T-cell (primary cell): ENCODE data around the gene PTTG1. TPM values are rescaled to one million over a fixed set of nuclear protein-coding genes. Genes with fewer than 3 reads are reported as not detected.

Experiments used
- ATAC-seq, 4 experiments: fragments of 200-7000 bp in 3 of 4; fragments of 150-1000 bp in 1 of 4; cut with Tn5 transposase; replicated peaks in 1 of 4; 1 replicate in 3 of 4; 2 replicates in 1 of 4; pipeline ENCODE4 v1.10.0; 2021; ENCODE audit warnings: moderate library complexity in 3 of 4, mild to moderate bottlenecking in 2 of 4, moderate number of reproducible peaks in 1 of 4
- CTCF ChIA-PET, 2 donors: fragments of 300-600 bp; sonication (Branson Sonifier 250); formaldehyde crosslinking; loops; one replicate each; lab custom pipeline; 2022; ENCODE audit warnings: antibody characterized with exemption in 2 of 2; lab: Charles Lee
- POLR2A ChIA-PET, 2 donors: fragments of 300-600 bp; sonication (Branson Sonifier 250); formaldehyde crosslinking; loops; one replicate each; lab custom pipeline; 2022; ENCODE audit warnings: antibody characterized with exemption in 2 of 2; lab: Charles Lee
- DNase-seq, 35 experiments: peaks; one replicate each; pipeline versions ENCODE4 v3.0.0 to v3.0.0-alpha.2; 2013 to 2023
- H3K27ac ChIP-seq: one replicate; pipeline ENCODE4 v1.5.1; 2013; ENCODE audit warnings: low read length
- H3K27me3 ChIP-seq, 2 experiments: replicated peaks in 1 of 2; 1 replicate in 1 of 2; 2 replicates in 1 of 2; pipeline versions ENCODE4 v1.6.1 to v1.7.0; 2013; ENCODE audit warnings: low read length in 1 of 2, mixed read lengths in 1 of 2; ENCODE audit not compliant: control insufficient read depth in 2 of 2, insufficient read depth in 2 of 2; ENCODE audit errors: extremely low read depth in 1 of 2
- H3K36me3 ChIP-seq, 2 donors: 1 replicate in 1 of 2; 2 replicates in 1 of 2; pipeline versions ENCODE4 v1.6.1 to v1.7.0; 2013; ENCODE audit warnings: low read length in 1 of 2; ENCODE audit not compliant: control insufficient read depth in 2 of 2, insufficient read depth in 1 of 2; ENCODE audit errors: extremely low read depth in 1 of 2
- H3K4me1 ChIP-seq, 2 experiments: 1 replicate in 1 of 2; 2 replicates in 1 of 2; pipeline versions ENCODE4 v1.6.1 to v1.7.0; 2013; ENCODE audit warnings: low read length in 2 of 2, mixed read lengths in 1 of 2; ENCODE audit not compliant: insufficient read depth in 2 of 2, control insufficient read depth in 1 of 2; ENCODE audit errors: extremely low read depth in 1 of 2
- H3K4me3 ChIP-seq, 2 donors: 1 replicate in 1 of 2; 2 replicates in 1 of 2; pipeline versions ENCODE4 v1.5.1 to v1.7.0; 2013; ENCODE audit warnings: mild to moderate bottlenecking in 2 of 2, low read length in 1 of 2, moderate library complexity in 1 of 2; ENCODE audit not compliant: control insufficient read depth in 1 of 2; ENCODE audit errors: extremely low read depth in 1 of 2
- H3K9me3 ChIP-seq: 2 replicates; pipeline ENCODE4 v1.7.0; 2013
- H3K27ac Mint-ChIP-seq, 2 donors: one replicate each; pipeline ENCODE4 v1.8.0; 2020 to 2021; ENCODE audit warnings: mild to moderate bottlenecking in 2 of 2, mixed read lengths in 2 of 2
- H3K27me3 Mint-ChIP-seq, 2 donors: one replicate each; pipeline ENCODE4 v1.8.0; 2021 to 2022; ENCODE audit warnings: mixed read lengths in 2 of 2
- H3K36me3 Mint-ChIP-seq: one replicate; pipeline ENCODE4 v1.8.0; 2021; ENCODE audit warnings: mixed read lengths
- H3K4me1 Mint-ChIP-seq, 3 donors: one replicate each; pipeline ENCODE4 v1.8.0; 2020 to 2022; ENCODE audit warnings: mixed read lengths in 3 of 3, mild to moderate bottlenecking in 1 of 3
- H3K4me3 Mint-ChIP-seq, 3 donors: one replicate each; pipeline ENCODE4 v1.8.0; 2020 to 2022; ENCODE audit warnings: mild to moderate bottlenecking in 3 of 3, mixed read lengths in 3 of 3, moderate library complexity in 3 of 3
- H3K9me3 Mint-ChIP-seq, 3 donors: one replicate each; pipeline ENCODE4 v1.8.0; 2020 to 2022; ENCODE audit warnings: mixed read lengths in 3 of 3
- WGBS: methylation state at CpG from one replicate; pipeline ENCODE4 v1.1.5; 2013; ENCODE audit warnings: missing lambda C conversion rate; ENCODE audit not compliant: insufficient coverage; 5-methylcytosine and 5-hydroxymethylcytosine counted together
- total RNA-seq, 35 experiments: library from RNA in 6 of 35; stranded (reverse) in 6 of 35; fragments of 120-200 nt in 1 of 35; gene quantifications; one replicate each; pipeline versions ENCODE4 v1.2.1 to v1.2.4 and lab custom pipeline; 2013 to 2026

The PTTG1 gene
- total RNA-seq, 5 donors from 2014 or later (not counting 1 experiment from before 2014, with no cell fraction given): 6.6 to 16.5 (median 8.8) TPM

DNA sequence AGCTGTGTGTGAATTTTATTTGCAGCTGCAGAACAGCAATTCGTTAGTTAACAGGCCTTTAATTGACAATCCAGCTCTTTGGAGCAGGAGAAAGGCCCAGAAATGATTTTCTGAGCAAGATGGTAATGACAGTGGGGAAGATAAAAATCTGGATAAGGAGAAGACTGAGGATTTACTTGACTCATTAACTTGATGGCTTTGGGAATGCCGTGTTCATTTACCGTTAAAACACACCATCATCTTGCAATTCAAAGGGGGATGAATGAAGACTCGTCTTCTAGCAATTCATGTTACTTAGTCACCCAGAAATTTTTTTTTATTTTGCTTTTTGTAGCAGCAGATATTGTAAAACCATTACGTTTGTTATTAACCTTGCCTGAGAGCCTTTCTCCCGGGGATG lies 52.0 kb downstream of the PTTG1 start:
- peak overlapping the region; percentile 11 for H3K27ac ChIP-seq
- peaks cover 33 to 58% of the 10 kb centered on the region in 2 experiments for H3K4me1 ChIP-seq
- H3K27me3 Mint-ChIP-seq: no peaks in the 10 kb centered on the region
- H3K27ac Mint-ChIP-seq: peak overlapping the region; percentile 53 to 70
- ATAC-seq: no peak
- peaks cover 4% of the 10 kb centered on the region for H3K36me3 Mint-ChIP-seq
- ChIA-PET CTCF (interaction anchor here (0.9 to 2.3 kb wide), 4 partner anchors 11 to 35 kb away, joined by 3 to 12 read pairs (median 4); no protein-coding TSS in a partner anchor), POLR2A (interaction anchor here in 1 of 2 donors (0.6 to 1.2 kb wide), 2 partner anchors 11 to 357 kb away, joined by 3 read pairs; no protein-coding TSS in a partner anchor)
- DNase-seq: no peak
- no peaks in the 10 kb centered on the region for H3K36me3 ChIP-seq
- peaks cover 67 to 85% (median 74%) of the 10 kb centered on the region in 3 donors for H3K4me1 Mint-ChIP-seq
- 80% methylated on average over 1 of the region's 6 CpGs for WGBS
- no peaks in the 10 kb centered on the region for H3K9me3 Mint-ChIP-seq
- no peaks in the 10 kb centered on the region for H3K9me3 ChIP-seq
- peak overlapping the region; percentile 5 to 54 (median 53) for H3K4me3 Mint-ChIP-seq
- no peaks in the 10 kb centered on the region for H3K27me3 ChIP-seq
- no peak overlapping the region for H3K4me3 ChIP-seq

DNA sequence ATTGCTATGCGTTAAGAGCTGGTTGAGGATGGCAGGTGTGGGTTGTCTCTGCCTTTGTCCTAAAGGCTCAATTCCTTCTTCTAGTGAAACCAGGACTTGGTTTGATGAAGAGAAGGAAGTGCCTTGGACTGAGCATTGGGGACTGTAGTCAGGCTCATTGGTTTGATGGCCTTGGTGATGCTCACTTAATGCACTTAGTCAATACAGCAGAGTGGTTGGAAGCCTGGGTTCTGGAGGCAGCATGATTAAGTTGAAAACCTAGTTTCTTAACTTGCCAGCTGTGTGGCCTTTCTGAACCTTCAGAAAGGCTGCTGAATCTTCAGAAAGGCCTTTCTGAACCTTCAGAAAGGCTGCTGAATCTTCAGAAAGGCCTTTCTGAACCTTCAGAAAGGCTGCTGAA lies 52.4 kb downstream of the PTTG1 start:
- Histone ChIP-seq H3K36me3 (no peaks in the 10 kb centered on the region), H3K4me3 (no peak overlapping the region), H3K27me3 (no peaks in the 10 kb centered on the region), H3K4me1 (peaks cover 33 to 59% of the 10 kb centered on the region in 2 experiments), H3K9me3 (no peaks in the 10 kb centered on the region), H3K27ac (peak overlapping the region; percentile 26)
- H3K9me3 Mint-ChIP-seq: no peaks in the 10 kb centered on the region
- ATAC-seq (no peak), DNase-seq (no peak)
- peak overlapping the region; percentile 53 to 70 for H3K27ac Mint-ChIP-seq
- no peaks in the 10 kb centered on the region for H3K27me3 Mint-ChIP-seq
- CTCF ChIA-PET: interaction anchor here (1.3 to 2.3 kb wide), 3 partner anchors 32 to 36 kb away, joined by 3 to 12 read pairs (median 4); no protein-coding TSS in a partner anchor
- POLR2A ChIA-PET: interaction anchor here in 1 of 2 donors (1.2 kb wide), 1 partner anchor 11 kb away, joined by 3 read pairs; no protein-coding TSS in a partner anchor
- H3K4me1 Mint-ChIP-seq: peaks cover 63 to 85% (median 75%) of the 10 kb centered on the region in 3 donors
- no CpG with 5 or more reads among the region's 1 CpG for WGBS
- peaks cover 4% of the 10 kb centered on the region for H3K36me3 Mint-ChIP-seq
- H3K4me3 Mint-ChIP-seq: peak overlapping the region; percentile 5 to 54 (median 40)

DNA sequence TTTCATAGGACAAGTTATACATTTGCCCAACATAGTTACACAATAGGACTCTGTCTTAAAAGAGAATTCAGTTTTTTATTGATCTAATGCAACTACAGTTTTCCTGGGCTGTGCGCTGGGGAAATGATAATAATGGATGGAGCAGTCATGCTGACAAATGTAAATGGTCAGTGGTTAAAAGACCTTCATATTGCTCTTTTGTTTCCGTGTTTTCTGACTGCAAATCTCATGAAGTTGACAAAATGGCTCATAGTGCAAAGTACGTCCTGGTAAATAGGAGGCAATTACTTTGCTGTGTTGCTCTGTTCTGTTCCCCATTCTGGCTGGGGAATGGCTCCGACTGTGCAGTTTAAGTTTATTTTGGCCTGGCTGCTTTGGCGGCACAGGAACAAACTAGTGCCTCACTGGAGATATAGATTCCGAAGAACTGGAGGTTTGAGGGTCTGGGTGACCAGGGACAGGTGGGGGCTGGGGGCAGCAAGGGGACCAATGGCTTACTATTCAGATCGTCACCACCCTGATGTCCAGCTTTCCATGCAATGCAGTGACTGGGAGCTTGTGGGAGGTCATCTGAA lies 54.3 kb downstream of the PTTG1 start:
- no peak for ATAC-seq
- no peaks in the 10 kb centered on the region for H3K27me3 ChIP-seq
- H3K27me3 Mint-ChIP-seq: no peaks in the 10 kb centered on the region
- H3K36me3 ChIP-seq: no peaks in the 10 kb centered on the region
- peaks cover 9% of the 10 kb centered on the region for H3K36me3 Mint-ChIP-seq
- peaks cover 30 to 59% of the 10 kb centered on the region in 2 experiments for H3K4me1 ChIP-seq
- H3K4me3 ChIP-seq: no peak overlapping the region
- no peak for DNase-seq
- H3K4me3 Mint-ChIP-seq: peak overlapping the region; percentile 7 to 31 (median 26)
- no peak overlapping the region for H3K27ac ChIP-seq
- H3K9me3 ChIP-seq: no peaks in the 10 kb centered on the region
- H3K27ac Mint-ChIP-seq: peak overlapping the region; percentile 74
- POLR2A ChIA-PET: no interaction called here
- no peaks in the 10 kb centered on the region for H3K9me3 Mint-ChIP-seq
- WGBS: 76% methylated on average over 7 of the region's 7 CpGs
- CTCF ChIA-PET: interaction anchor here (1.2 to 2.3 kb wide), 5 partner anchors 9 to 38 kb away, joined by 4 to 12 read pairs (median 5); no protein-coding TSS in a partner anchor
- peaks cover 44 to 82% (median 73%) of the 10 kb centered on the region in 3 donors for H3K4me1 Mint-ChIP-seq

DNA sequence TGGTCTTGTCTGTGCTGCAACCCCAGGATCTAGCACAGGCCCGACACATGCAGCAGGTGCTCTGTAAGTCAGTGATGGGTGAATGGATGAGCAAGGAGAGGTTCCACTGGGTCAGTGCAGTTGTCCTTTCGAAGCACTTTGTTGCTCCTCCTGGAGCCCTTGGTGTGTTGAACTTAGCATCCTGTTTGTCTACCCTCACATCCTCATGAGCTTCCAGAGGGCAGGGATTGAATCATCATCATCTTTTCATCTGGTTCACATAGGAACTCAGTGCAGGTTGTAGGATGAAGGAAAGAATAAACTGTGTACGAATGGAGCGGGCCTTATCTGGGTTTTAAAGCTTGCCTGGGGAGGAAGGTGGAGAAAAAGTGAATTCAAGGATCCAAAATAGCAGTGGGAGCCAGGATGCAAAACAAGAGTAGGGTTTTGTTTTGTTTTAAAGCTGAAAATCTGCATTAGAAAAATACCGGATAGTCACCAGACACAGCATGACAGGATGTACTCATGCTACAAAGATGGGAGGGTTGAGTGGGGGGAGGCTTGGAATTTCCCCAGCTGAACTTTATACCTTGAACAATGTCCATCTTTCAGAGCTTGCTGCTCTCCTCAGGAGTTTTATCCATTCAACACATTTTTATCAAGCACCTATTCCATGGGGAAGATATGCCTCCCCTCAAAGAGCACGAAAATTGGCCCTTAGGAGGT lies 55.8 kb downstream of the PTTG1 start:
- peak overlapping the region; percentile 43 for H3K27ac ChIP-seq
- CTCF ChIA-PET: interaction anchor here (0.6 to 1.4 kb wide), 3 partner anchors 10 to 1347 kb away, joined by 3 to 5 read pairs (median 4); no protein-coding TSS in a partner anchor
- H3K27me3 ChIP-seq: no peaks in the 10 kb centered on the region
- H3K9me3 ChIP-seq: no peaks in the 10 kb centered on the region
- peak; percentile 54 to 87 (median 66) for ATAC-seq
- 76% methylated on average over 3 of the region's 6 CpGs for WGBS
- H3K4me1 ChIP-seq: peaks cover 21 to 51% of the 10 kb centered on the region in 2 experiments
- Mint-ChIP-seq H3K4me1 (peaks cover 31 to 70% (median 63%) of the 10 kb centered on the region in 3 donors), H3K4me3 (peak overlapping the region; percentile 43 to 67 (median 52)), H3K36me3 (peaks cover 9% of the 10 kb centered on the region), H3K27ac (peak overlapping the region; percentile 77 to 95), H3K9me3 (no peaks in the 10 kb centered on the region), H3K27me3 (no peaks in the 10 kb centered on the region)
- DNase-seq: peak in 11 of 35 experiments; percentile 5 to 71 (median 17)
- no peaks in the 10 kb centered on the region for H3K36me3 ChIP-seq
- POLR2A ChIA-PET: interaction anchor here (0.5 to 0.7 kb wide), 2 partner anchors 29 to 56 kb away, joined by 4 read pairs; no protein-coding TSS in a partner anchor
- H3K4me3 ChIP-seq: no peak overlapping the region

DNA sequence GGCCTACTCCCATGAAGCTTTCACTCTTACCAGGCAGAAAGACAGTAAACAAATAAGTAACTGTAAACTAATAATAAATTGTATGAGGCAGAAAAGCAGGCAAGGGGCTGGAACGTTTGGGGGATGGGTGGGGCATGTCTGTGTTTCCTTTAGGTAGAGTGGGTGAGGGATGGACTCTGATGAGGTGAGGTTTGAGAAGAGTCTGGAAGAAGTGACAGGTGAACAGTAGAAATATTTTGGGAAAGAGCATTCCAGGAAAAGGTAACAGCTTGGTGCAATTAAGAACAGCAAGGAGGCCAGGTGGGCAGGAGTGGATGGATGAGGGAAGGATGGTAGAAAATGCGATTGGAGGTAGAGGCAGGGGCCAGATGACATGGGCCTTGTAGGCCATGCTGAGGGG lies 56.5 kb downstream of the PTTG1 start:
- H3K36me3 Mint-ChIP-seq: peaks cover 9% of the 10 kb centered on the region
- POLR2A ChIA-PET: interaction anchor here in 1 of 2 donors (0.5 kb wide), 1 partner anchor 57 kb away, joined by 4 read pairs; no protein-coding TSS in a partner anchor
- no peak overlapping the region for H3K4me3 ChIP-seq

More for the DNA sequence above, 56.5 kb downstream of the PTTG1 start:
- DNase-seq: no peak
- 57% methylated on average over 2 of the region's 2 CpGs for WGBS
- Histone ChIP-seq H3K9me3 (no peaks in the 10 kb centered on the region), H3K4me1 (peaks cover 21 to 45% of the 10 kb centered on the region in 2 experiments), H3K36me3 (no peaks in the 10 kb centered on the region), H3K27ac (peak overlapping the region; percentile 43), H3K27me3 (no peaks in the 10 kb centered on the region)
- H3K4me1 Mint-ChIP-seq: peaks cover 31 to 65% (median 59%) of the 10 kb centered on the region in 3 donors
- no peak for ATAC-seq
- H3K27ac Mint-ChIP-seq: peak overlapping the region; percentile 77 to 95
- CTCF ChIA-PET: interaction anchor here (0.7 to 1.0 kb wide), 2 partner anchors 39 to 82 kb away, joined by 4 read pairs; no protein-coding TSS in a partner anchor
- no peaks in the 10 kb centered on the region for H3K27me3 Mint-ChIP-seq
- no peak overlapping the region for H3K4me3 Mint-ChIP-seq
- H3K9me3 Mint-ChIP-seq: no peaks in the 10 kb centered on the region
